Renal cortex interstitium (tissue), 11 donors: Measurements from ENCODE around the gene PKD1L1. TPM values are rescaled to one million over a fixed set of nuclear protein-coding genes. Genes with fewer than 3 reads are reported as not detected.
"Not testable (repeated sequence)": the region's sequence is repeated elsewhere in the genome, so short reads cannot be mapped to it uniquely, and the experiment has no call there.

Experiments used
- DNase-seq, 11 donors: peaks; one replicate each; pipeline ENCODE4 v3.0.0-alpha.2; 2013; ENCODE audit warnings: low read depth in 9 of 11, low spot score in 4 of 11; ENCODE audit errors: extremely low read depth in 1 of 11
- polyA plus RNA-seq, 3 donors: library from polyadenylated mRNA; unstranded; fragments of 120-200 nt; gene quantifications; one replicate each; pipeline ENCODE4 v1.2.1, GENCODE V29; 2013; ENCODE audit not compliant: insufficient read length in 3 of 3

Gene PKD1L1
- polyA plus RNA-seq, 3 donors, result 0.22 to 0.50 (median 0.30) TPM

DNA sequence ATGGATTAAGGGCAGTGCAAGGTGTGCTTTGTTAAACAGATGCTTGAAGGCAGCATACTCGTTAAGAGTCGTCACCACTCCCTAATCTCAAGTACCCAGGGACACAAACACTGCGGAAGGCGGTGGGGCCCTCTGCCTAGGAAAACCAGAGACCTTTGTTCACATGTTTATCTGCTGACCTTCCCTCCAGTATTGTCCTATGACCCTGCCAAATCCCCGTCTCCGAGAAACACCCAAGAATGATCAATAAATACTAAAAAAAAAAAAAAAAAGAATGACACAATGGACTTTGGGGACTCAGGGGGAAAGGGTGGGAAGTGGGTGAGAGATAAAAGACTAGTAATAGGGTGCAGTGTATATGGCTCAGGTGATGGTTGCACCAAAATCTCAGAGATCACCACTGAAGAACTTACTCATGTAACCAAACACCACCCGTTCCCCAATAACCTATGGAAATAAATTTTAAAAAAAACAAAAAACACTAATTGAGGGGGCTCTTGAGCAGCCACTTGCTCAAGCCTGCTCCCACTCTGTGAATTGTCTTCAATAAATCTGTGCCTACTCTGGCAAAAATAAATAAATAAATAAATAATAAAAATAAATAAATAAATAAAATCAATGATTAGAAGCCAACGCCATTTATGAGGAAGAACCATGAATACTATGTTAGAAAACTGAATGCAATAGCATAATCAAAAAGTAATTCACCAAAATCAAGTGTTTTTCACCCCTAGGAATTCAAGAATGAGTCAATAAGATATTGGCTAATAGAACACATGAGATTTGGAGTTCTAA lies 25.0 kb downstream of the PKD1L1 start:
- not testable (repeated sequence) for DNase-seq

DNA sequence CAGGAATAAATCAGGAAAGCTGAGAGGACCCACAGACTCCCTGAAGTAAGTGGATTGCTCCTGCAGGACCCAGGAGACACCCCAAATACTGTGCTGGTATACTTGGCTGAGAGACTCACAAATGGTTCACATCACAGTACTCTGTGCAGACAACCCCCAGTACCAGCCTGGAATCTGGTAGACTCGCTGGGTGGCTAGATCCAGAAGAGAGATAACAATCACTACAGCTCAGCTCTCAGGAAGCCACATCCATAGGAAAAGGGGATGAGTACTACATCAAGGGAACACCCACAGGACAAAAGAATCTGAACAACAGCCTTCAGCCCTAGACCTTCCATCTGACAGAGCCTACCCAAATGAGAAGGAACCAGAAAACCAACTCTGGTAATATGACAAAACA lies 31.8 kb downstream of the PKD1L1 start:
- DNase-seq, result not testable (repeated sequence)

DNA sequence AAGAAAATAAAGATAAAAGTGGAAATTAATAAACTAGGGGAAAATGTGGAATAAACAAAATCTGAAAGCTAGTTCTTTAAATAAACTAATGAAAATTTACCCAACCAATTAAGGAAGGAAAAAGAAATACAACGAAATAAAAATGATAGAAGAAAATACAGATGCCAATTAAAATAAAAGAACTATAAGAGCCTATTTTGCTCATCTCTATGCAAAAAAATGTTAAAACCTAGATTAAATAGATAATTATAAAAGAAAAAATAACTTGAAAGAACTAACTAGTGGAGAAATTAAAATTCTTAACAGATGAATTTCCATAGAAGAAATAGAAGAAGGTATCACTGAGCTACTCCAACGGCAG lies 32.7 kb downstream of the PKD1L1 start:
- DNase-seq, result no peak

DNA sequence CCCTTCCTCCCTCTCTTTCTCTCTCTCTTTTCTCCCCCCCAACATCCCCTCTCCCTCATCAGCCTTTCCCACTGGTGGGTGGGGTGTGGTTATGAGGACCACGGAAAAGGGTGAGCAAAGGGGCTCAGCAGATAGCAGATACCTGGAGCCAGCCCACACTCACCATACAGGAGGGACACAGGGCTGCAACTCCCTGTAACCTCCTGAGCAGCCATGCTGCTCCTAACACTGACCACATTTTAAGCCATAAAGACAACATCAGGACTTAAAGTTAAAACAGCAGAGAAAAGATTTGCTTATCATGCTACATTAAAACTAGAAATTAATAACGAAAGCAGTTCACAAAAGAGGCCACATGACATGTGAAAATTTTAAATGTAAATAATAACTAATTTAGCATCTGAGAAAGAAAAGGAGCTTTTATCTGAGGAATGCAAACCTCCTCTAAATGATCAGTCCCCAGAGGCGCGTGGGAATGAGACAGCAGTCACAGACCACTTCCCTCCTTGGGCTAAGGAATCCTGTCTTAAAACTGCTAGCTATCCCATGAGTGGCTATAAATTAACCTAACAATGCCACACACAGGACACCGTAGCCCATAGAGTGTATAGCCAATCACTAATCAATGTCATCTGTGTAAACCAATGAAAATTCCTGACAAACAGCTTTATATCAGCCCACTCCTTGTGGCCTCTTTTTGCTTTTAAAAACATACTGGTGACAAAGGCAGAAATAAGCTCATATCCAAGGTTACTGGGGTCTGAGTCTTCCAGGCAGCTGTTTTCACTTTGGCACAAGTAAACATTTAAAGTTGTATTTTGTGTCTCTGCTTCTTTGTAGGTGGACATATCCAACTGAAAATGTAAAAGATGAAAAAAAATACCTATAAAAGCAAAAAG lies 33.3 kb downstream of the PKD1L1 start:
- peak in 5 of 11 donors; percentile 19 to 48 (median 30) for DNase-seq

DNA sequence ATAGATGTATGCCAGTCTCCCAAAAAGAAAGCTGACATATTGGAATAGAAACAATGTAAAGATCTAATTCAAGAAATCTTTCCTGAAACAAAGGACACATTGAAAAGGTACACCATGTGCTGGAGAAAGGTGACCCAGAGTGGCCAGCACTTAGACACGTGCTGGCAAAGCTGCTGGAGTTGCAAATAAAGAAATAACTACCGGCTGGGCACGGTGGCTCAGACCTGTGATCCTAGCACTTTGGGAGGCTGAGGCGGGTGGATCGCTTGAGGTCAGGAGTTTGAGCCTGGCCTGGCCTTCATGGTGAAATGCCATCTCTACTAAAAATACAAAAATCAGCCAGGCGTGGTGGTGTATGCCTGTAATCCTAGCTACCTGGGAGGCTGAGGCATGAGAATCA lies 35.9 kb downstream of the PKD1L1 start:
- no peak for DNase-seq

DNA sequence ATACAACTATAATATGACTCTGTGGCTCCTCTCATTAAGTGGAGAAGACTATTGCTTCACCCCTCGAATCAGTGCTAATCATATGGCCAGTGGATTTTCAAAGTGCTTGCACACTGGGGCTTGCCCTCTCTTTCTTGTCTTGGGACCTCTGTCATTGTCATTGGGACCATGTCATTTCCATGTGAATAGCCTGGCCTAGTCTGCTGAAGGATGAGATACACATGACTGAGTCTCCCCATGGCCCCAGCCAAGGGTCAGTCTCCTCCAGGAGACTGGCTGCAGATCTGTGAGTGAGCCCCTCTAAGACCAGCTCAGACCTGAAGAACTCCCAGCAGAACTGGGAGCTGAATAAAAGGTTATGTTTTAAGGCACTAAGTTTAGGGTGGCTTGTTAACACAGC lies 39.5 kb downstream of the PKD1L1 start:
- no peak for DNase-seq

DNA sequence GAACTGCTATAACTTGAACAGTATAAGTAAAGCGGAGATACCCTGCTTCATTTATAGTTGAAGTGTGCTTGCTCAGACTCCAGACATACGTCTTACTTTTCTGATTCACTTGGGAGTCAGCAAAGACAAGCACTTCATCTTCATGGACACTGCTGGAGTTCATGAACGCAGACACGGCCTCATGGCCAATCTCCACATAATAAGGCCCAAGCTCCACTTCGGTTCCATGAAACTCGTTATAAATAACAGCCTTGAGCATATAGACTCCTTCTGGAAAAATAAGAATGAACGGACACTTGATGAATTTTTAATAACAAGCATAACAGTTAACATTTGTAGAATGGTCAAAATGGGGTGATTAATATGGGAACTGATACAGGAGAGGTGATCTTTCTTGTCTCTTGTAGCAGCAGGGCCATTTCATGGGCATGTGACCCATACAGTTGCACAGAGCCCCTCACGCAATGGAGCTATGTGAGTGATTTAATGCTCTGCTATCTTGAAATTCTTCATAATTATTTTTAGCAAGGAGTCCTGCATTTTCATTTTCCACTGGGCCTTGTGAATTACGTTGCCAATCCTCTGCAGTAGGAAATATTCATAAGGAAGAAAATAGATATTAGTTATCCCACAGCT lies 40.2 kb downstream of the PKD1L1 start:
- no peak for DNase-seq

DNA sequence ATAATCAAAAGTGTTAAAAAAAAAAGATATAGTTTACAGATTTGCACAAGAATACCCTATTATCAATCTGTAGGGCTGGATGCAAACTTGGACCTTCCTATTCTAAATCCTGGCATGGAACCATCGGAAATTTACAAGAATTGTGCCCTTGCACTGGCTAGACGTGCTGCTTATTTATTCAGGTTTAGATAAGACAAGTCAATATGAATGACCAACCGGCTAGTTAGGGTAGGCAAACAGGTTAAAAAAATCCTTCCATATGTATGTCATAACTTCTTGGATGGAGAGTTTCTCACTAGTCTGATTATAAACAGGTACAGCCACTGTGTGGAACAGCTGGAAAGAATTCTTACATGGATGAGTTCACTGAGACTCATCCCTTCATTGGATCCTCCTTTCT lies 41.4 kb downstream of the PKD1L1 start:
- DNase-seq, result no peak

DNA sequence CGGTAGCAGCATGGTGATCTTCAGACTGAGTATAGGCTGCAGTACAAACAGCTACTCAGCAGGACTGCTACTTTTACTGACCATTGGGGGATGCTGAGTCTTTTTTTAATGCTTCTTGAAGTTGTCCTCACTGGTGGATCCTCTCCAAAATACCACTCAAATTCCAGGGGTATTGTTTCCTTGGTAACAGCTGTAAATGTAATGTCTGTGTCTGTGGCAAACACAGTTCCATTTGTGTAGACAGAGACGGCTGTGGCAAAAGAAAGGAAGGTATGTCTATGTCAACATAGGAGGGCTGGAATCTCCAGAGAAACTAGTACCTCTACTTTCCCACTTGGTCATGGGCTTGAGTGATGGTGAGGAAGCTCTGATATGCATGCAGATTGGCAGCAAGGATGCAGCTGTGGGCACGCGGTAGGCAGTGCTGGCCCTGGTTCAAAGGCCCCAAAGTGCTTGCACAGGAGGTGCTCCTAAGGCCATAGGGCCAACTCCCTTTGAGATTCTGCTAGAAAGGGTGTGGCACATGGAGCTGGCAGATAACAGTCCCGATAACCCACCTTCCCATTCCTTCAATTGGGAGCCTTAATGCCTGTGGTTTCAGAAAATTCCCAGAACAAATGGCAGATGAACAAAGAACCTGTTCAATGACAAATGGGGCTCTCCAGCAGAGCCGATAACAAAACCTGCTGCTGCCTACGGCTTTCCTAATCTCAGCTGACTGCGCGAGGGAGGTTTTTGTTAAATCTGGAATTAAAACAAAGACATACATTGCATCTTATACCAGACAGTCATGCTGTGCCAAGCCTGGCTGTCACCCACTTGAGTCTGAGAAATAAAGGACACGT lies 43.0 kb downstream of the PKD1L1 start:
- no peak for DNase-seq

DNA sequence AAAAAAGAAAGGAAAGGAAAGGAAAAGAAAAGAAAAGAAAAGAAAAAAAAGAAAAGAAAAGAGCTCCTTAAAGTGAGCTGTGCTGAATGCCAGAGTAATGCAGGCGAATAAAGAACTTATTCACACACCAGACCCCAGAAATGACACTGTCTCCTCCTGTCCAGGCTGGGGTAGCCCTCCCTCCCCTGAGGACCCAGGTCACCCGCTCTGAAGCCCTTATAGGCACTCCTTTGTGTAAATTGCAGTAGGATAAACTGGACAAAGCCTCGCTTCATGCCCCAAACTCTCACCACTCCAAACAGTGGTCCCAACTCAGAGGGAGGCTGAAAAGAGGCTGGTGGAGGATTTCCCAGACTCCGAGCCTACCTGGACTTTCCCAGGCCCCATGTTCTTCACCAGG lies 46.3 kb downstream of the PKD1L1 start:
- DNase-seq, result no peak

DNA sequence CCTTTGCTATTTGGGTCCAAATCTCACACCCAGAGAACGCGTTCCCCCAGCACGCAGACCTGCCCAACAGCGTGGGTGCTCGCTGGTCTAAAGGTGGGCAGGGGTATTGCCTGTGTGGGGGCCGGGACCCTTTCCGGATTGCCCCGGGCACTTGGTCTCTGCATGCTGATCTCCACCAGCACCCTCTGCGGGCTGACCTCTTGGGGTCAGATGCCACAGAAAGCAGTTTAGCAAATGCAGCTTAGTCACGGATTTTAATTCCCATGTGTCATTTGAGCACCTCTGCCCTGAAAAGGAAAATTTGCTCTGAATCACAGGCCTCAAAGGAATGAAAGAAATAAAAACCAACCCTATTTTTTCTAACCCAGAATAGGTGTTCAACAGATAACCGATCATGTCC lies 46.7 kb downstream of the PKD1L1 start:
- no peak for DNase-seq

DNA sequence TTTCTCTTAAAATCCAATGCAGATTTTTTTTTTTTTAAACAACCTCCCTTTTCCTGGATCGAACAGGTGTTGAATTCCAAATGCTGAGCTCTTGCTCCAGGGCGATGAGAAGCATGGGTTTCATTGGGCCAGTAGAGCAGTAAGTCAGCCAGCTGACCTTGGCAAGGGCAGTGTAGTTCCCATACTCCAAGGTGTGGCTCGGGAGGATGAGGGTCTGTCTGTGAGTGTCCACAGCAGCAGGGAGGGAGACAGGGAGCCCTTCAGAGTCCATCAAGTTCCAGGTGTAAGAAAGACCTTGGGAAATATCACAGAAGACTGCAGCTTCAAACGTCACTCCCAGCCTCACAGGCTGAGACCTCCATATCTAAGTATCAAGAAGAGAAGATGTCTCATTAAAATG lies 50.4 kb downstream of the PKD1L1 start:
- no peak for DNase-seq

DNA sequence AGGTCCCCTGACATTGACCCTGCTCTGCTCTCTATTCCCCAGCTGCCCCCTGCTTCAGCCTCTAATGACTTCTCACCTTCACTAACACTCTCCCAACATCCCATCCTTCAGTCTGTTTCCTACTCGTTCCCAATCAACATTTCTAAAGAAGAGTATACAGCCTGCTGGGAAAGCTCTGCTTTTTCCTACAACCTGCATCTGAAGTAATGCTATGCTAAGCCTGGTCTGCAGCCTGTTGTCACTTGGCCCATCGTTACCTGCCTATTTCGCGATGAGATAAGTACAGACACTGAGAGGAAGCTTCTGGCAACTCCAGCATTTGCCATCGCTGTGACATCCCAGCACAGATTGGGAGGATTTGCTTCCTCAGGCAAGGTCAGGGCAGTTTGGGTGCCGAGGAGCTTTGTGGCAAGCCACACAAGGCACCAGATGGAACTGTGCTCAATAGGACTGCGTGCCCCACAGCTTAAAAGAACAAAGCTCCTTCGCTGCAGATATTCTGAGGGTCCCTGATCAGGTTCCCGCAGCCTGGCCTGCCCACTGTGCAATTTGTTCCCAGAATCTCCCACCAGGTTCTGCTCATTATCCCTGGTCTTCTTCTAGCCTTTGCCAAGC lies 51.4 kb downstream of the PKD1L1 start:
- no peak for DNase-seq

DNA sequence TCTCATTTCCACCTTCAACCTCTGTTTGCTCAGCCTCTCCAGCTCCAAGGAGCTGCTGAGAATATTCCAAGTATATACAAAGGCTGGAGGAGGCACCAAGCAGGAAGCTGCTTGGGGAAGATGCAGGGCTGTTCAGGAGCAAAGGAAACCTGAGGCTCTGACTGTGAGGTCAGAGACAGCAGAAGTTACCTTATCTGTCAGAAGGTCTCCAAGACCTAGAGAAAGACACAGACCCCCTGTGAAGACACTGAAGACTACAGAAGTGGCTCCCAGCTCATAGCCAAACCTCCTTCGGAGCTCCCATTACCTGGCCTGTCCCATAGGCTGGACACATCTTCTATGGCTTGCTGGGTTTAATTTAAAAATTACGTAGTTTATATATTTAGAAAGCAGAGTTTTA lies 53.2 kb downstream of the PKD1L1 start:
- DNase-seq, result no peak

DNA sequence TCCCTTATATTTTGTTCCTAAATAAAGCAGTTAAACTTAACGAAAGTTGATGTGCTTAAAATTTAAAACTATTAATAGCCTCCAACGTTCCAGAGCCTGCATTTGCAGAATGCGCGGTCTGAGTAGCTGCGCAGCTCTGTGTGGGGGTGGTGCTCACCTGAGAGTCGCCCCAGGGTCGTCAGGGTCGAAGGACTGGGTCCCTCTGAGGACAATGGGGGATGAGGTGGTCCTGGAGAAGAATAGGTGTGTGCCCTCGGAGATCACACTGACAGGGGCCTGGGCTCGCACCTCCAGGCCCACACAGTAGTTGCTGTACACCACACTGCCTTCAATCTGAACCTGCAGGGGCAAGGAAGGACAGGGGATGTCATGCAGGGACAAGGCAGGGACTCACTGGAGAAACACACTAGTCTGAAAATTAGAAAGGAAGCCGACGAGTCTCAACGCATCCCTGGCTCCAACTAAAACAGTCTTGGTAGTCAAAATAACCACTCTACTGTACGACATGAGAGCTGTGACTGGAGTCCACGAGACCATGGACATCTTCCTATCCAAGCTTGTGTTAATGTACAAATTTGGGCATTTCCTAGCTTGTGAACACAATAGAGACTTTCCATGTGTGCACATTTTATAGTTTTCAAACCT lies 54.4 kb downstream of the PKD1L1 start:
- DNase-seq, result no peak

DNA sequence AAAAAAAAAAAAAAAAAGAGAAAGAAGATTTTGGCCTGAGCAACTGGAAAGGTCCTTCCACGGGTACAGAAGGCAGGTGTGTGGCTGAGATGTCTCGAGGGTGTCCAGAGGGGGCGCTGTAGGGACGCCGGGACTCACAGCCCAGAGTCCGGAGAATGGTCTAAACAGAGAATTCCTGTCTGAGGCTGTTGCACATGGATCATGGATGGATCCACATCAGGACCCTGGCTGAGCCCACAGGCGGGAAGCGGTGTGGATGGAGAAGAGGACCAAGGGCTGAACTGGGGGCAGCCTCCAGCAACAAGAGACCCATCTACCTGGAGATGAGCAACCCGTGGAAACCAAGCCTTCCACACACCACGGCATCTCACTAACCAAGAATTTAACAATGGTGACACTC lies 55.0 kb downstream of the PKD1L1 start:
- no peak for DNase-seq

DNA sequence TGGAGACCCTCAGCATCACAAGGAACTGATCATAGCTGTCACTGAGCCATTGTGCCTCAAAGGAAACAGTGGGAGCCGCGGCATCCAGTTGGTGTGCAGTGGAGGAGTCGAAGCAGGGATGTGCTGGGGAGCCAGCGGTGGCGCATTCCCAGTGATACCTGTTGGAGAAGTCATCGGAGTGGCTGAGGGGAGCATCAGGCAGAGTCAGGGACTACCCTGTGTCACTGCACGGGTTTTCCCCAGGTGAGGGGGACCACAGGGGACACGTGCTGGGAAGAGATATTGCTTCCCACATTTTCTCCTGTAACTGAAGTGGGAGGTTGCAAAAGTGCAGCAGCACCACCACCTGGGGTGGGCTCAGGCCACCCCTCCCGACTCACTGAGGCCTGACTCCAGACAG lies 57.7 kb downstream of the PKD1L1 start:
- no peak for DNase-seq

DNA sequence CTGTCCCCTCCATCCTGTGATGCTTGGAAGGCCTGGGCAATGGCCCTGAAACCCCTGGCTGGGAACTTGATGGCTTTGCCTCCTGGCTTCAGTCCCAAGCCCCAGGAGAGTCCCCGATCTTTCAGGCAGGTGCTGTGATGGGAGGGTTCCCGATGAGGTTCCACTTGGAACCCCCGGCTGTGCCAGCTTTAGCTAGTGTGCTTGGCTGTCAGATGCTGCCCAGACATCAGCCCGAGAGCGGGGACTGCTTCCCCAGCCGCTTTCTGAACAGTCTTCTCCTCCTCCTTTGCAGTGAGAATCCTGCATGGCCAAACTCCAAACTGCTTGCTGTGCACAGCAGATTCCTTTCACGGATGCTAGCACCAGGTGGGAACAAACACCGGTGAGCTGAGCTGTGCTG lies 58.1 kb downstream of the PKD1L1 start:
- DNase-seq, result no peak
